Esophagus muscularis mucosa (tissue), 4 donors: ENCODE data around the gene RHPN2. TPM values are rescaled to one million over a fixed set of nuclear protein-coding genes. Genes with fewer than 3 reads are reported as not detected.
"Not testable (repeated sequence)": the region's sequence is repeated elsewhere in the genome, so short reads cannot be mapped to it uniquely, and the experiment has no call there.

Experiments used
- DNase-seq: peaks from one replicate; pipeline ENCODE4 v3.0.0-alpha.2; 2017; ENCODE audit errors: extremely low spot score
- H3K27ac ChIP-seq, 4 donors: fragments of 200-600 bp; sonication (generic); replicated peaks in 1 of 4; 1 replicate in 3 of 4; 2 replicates in 1 of 4; pipeline ENCODE4 v1.5.1; 2016 to 2019; ENCODE audit warnings: mild to moderate bottlenecking in 1 of 4
- H3K27me3 ChIP-seq, 4 donors: fragments of 200-600 bp; sonication (generic); one replicate each; pipeline versions ENCODE4 v1.5.1 to v1.6.0; 2016 to 2019
- H3K36me3 ChIP-seq, 4 donors: fragments of 200-600 bp; sonication (generic); one replicate each; pipeline ENCODE4 v1.5.1; 2016 to 2019
- H3K4me1 ChIP-seq, 4 donors: fragments of 200-600 bp; sonication (generic); one replicate each; pipeline ENCODE4 v1.5.1; 2016 to 2019
- H3K4me3 ChIP-seq, 4 donors: fragments of 200-600 bp; sonication (generic); 1 replicate in 2 of 4; 2 replicates in 2 of 4; pipeline ENCODE4 v1.5.1; 2016 to 2019; ENCODE audit warnings: mild to moderate bottlenecking in 4 of 4, moderate library complexity in 1 of 4
- H3K9me3 ChIP-seq, 4 donors: fragments of 200-600 bp; sonication (generic); 1 replicate in 3 of 4; 2 replicates in 1 of 4; pipeline ENCODE4 v1.5.1; 2016 to 2019
- EP300 ChIP-seq: sonication (generic); formaldehyde crosslinking; IDR thresholded peaks from one replicate; pipeline ENCODE4 v1.6.1; 2017; ENCODE audit warnings: antibody characterized with exemption
- POLR2A ChIP-seq: fragments of 450-650 bp; IDR thresholded peaks from one replicate; pipeline ENCODE4 v1.6.1; 2017; ENCODE audit warnings: antibody characterized with exemption, moderate library complexity, mild to moderate bottlenecking, low read depth
- POLR2AphosphoS5 ChIP-seq, 2 donors: sonication (generic); formaldehyde crosslinking; IDR thresholded peaks; one replicate each; pipeline ENCODE4 v1.6.1; 2017; ENCODE audit warnings: antibody characterized with exemption in 2 of 2
- WGBS: methylation state at CpG from one replicate; pipeline ENCODE4 v1.1.5; 2018; 5-methylcytosine and 5-hydroxymethylcytosine counted together
- intact Hi-C: fragments of 100-400 bp; cut with DNase I; formaldehyde crosslinking; loops from one replicate; pipeline ENCODE4 v1.15.1; 2023
- total RNA-seq, 4 donors: library from RNA; depleted of rRNA; stranded (reverse); fragments of >200 nt; gene quantifications; one replicate each; pipeline versions ENCODE4 v1.1.0 to v1.2.1, GENCODE V29; 2016
- TF ChIP-seq, protein P1 (sequence below), 3 experiments: fragments of 200-600 bp in 2 of 3; fragments of 450-650 bp in 1 of 3; sonication (generic) in 2 of 3; IDR thresholded peaks; one replicate each; pipeline ENCODE4 v1.5.1; 2017 to 2019; ENCODE audit warnings: antibody characterized with exemption in 3 of 3, mild to moderate bottlenecking in 2 of 3, moderate library complexity in 1 of 3

Gene RHPN2
- total RNA-seq, 4 donors from 2014 or later: 0.75 to 3.7 (median 1.5) TPM

- no peaks in the 10 kb centered on the region for H3K36me3 ChIP-seq
- DNase-seq: no peak
- H3K4me1 ChIP-seq: no peaks in the 10 kb centered on the region
- H3K4me3 ChIP-seq: no peak overlapping the region
- H3K9me3 ChIP-seq: no peaks in the 10 kb centered on the region
- intact Hi-C loops: no loop called here
- H3K27me3 ChIP-seq: peaks cover 0 to 10% (median 0%) of the 10 kb centered on the region in 4 donors
- no peak overlapping the region for H3K27ac ChIP-seq
- WGBS: 87% methylated on average over 8 of the region's 8 CpGs
- TF ChIP-seq POLR2A (no peak), EP300 (no peak), POLR2AphosphoS5 (IDR thresholded peaks at IDR 0.05) (no peak)
- TF ChIP-seq, protein P1, sequence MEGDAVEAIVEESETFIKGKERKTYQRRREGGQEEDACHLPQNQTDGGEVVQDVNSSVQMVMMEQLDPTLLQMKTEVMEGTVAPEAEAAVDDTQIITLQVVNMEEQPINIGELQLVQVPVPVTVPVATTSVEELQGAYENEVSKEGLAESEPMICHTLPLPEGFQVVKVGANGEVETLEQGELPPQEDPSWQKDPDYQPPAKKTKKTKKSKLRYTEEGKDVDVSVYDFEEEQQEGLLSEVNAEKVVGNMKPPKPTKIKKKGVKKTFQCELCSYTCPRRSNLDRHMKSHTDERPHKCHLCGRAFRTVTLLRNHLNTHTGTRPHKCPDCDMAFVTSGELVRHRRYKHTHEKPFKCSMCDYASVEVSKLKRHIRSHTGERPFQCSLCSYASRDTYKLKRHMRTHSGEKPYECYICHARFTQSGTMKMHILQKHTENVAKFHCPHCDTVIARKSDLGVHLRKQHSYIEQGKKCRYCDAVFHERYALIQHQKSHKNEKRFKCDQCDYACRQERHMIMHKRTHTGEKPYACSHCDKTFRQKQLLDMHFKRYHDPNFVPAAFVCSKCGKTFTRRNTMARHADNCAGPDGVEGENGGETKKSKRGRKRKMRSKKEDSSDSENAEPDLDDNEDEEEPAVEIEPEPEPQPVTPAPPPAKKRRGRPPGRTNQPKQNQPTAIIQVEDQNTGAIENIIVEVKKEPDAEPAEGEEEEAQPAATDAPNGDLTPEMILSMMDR (IDR thresholded peaks at IDR 0.05): no peak
Observed at GRCh38 chr19:33024398-33024797, 40.3 kb downstream of the RHPN2 start.

- DNase-seq: no peak
- no peak overlapping the region for H3K27ac ChIP-seq
- peaks cover 0 to 10% (median 0%) of the 10 kb centered on the region in 4 donors for H3K27me3 ChIP-seq
- no peaks in the 10 kb centered on the region for H3K4me1 ChIP-seq
- intact Hi-C loops: no loop called here
- WGBS: 42% methylated on average over 9 of the region's 11 CpGs
- no peaks in the 10 kb centered on the region for H3K9me3 ChIP-seq
- H3K36me3 ChIP-seq: no peaks in the 10 kb centered on the region
- TF ChIP-seq POLR2A (no peak), EP300 (no peak), POLR2AphosphoS5 (IDR thresholded peaks at IDR 0.05) (no peak)
- TF ChIP-seq, protein P1 (IDR thresholded peaks at IDR 0.05): no peak
- no peak overlapping the region for H3K4me3 ChIP-seq
Observed at GRCh38 chr19:33022472-33023116, 42.1 kb downstream of the RHPN2 start.

GRCh38 chr19:33010891-33011290 lies 53.8 kb downstream of the RHPN2 start:
- intact Hi-C loops, DNase-seq: not testable (repeated sequence)

DNA sequence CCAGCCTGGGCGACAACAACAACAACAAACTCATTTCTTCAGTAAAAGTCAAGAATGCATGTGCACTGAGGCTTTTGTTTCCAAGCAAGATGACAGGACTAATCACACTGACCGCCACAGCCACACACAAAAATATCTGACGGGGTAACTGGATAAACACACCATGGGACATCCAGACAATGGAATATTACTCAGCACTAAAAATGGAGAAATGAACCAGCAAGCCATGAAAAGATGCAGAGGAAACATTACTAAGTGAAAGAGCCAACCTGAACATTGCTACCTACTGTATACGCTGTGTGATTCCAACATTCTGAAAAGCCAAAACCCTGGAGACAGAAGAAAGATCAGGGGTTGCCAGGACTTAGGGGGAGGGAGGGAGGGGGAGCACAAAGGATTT lies 56.0 kb downstream of the RHPN2 start:
- intact Hi-C loops: no loop called here
- DNase-seq: no peak

More at GRCh38 chr19:33010891-33011290, 53.8 kb downstream of the RHPN2 start:
- not testable (repeated sequence) for H3K27me3 ChIP-seq, H3K27ac ChIP-seq, H3K9me3 ChIP-seq, H3K4me1 ChIP-seq, H3K36me3 ChIP-seq, H3K4me3 ChIP-seq
- 92% methylated on average over 4 of the region's 4 CpGs for WGBS

DNA sequence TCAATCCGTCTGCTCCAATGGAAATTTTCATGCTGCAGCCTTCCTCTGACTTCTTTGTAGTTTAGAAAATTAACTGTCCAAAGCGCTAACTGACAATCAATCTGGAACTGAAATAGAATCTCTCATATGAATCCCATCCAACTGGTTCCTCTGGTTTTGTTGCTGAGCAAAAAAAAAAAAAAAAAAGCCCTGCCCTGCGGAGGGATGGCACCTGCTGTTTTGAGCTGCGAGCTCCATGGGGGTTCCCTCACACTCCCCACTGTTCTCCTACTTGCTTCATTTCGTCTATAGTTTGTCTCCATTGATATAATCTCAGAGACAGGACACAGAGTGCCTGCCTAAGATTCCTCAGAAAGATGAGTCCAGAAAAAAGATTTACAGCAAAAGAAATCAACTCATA lies 59.2 kb downstream of the RHPN2 start:
- H3K9me3 ChIP-seq: no peaks in the 10 kb centered on the region

More for the DNA sequence above, 56.0 kb downstream of the RHPN2 start:
- no peak overlapping the region for H3K4me3 ChIP-seq
- no peaks in the 10 kb centered on the region for H3K9me3 ChIP-seq
- 90% methylated on average over 4 of the region's 4 CpGs for WGBS
- H3K4me1 ChIP-seq: no peaks in the 10 kb centered on the region
- no peaks in the 10 kb centered on the region for H3K27me3 ChIP-seq
- TF ChIP-seq POLR2AphosphoS5 (IDR thresholded peaks at IDR 0.05) (no peak), EP300 (no peak), POLR2A (no peak)
- TF ChIP-seq, protein P1 (IDR thresholded peaks at IDR 0.05): no peak
- H3K27ac ChIP-seq: no peak overlapping the region
- peaks cover 0 to 2% (median 0%) of the 10 kb centered on the region in 4 donors for H3K36me3 ChIP-seq

DNA sequence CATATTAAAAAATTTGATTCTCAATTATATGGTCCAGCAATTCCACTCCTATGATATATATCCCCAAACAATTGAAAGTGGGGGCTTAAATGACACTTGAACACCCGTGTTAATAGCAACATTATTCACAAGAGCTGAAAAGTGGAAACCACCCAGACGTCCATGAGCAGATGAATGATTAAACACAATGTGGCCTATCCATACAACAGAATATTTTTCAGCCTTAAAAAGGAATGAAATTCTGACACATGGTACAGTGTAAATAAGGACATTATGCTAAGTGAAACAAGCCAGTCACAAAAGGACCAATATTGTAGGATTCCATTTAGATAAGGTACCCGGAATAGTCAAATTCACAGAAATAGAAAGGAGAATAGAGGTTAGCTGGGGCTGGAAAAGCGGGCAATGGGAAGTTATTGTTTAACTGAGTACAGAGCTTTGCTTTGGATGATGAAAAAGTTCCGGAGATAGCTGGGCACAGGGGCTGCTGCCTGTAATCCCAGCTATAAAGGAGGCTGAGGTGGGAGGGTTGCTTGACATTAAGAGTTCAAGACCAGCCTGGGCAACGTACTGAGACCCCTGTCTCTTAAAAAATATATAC lies 61.2 kb downstream of the RHPN2 start:
- H3K4me3 ChIP-seq, H3K27me3 ChIP-seq, intact Hi-C loops, H3K36me3 ChIP-seq, H3K27ac ChIP-seq, H3K9me3 ChIP-seq, H3K4me1 ChIP-seq, DNase-seq: not testable (repeated sequence)
- 79% methylated on average over 6 of the region's 6 CpGs for WGBS

More for the DNA sequence above, 59.2 kb downstream of the RHPN2 start:
- intact Hi-C loops: no loop called here
- H3K36me3 ChIP-seq: no peaks in the 10 kb centered on the region
- no peak overlapping the region for H3K27ac ChIP-seq
- TF ChIP-seq, protein P1 (IDR thresholded peaks at IDR 0.05): no peak
- TF ChIP-seq POLR2A (no peak), POLR2AphosphoS5 (IDR thresholded peaks at IDR 0.05) (no peak), EP300 (no peak)
- H3K4me3 ChIP-seq: no peak overlapping the region
- no peaks in the 10 kb centered on the region for H3K27me3 ChIP-seq
- H3K4me1 ChIP-seq: no peaks in the 10 kb centered on the region
- WGBS: 86% methylated on average over 5 of the region's 5 CpGs
- DNase-seq: no peak

DNA sequence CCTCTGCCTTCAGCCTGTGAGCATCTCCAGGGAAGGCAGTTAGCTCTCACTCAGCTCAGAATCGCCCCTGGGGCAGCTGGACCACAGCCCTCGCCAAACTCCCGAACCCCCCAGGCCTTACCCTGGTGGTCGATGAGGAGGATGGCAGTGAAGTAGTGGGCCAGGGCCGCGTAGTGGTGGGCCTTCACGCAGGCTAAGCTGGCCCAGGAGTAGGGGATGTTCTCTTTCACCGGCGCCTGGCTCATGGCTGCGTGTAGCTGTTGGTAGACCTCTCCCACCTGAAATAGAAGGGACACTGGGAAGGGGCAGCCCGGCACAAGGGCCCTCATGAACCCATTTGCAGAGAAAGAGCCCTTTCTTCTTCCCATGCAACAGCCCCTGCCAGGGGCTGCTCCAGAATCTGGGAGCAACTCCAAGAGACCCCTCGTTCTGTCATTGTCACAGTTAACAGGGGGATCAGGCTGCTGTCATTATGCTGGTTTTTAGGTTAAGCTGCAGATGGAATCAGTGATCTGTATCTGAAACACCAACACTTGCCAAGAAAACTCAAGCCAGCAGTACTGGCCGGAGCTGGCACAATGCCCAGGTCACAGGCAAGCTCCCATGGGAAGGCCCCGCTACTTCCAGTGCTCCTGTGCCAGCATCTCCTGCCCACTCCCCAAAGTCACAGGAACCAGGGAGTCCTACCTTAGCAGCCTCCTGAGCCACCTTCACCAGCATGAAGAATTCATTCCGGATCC lies 62.4 kb downstream of the RHPN2 start:
- H3K27me3 ChIP-seq, H3K4me3 ChIP-seq, DNase-seq, intact Hi-C loops, H3K4me1 ChIP-seq, H3K36me3 ChIP-seq, H3K27ac ChIP-seq, H3K9me3 ChIP-seq: not testable (repeated sequence)
- WGBS: 79% methylated on average over 10 of the region's 15 CpGs
